B cell (primary cell): ENCODE results near the gene PLEKHS1. TPM values are rescaled to one million over a fixed set of nuclear protein-coding genes. Genes with fewer than 3 reads are reported as not detected.
"Not testable (repeated sequence)": the region's sequence is repeated elsewhere in the genome, so short reads cannot be mapped to it uniquely, and the experiment has no call there.

Experiments
- ATAC-seq: fragments of 200-7000 bp; cut with Tn5 transposase; one replicate; pipeline ENCODE4 v1.10.0; 2021; ENCODE audit warnings: low read depth, mild to moderate bottlenecking, moderate number of reproducible peaks, moderate library complexity
- CTCF ChIA-PET: fragments of 350-600 bp; sonication (Branson Sonifier 250); formaldehyde crosslinking; loops from one replicate; lab custom pipeline; 2021; ENCODE audit warnings: antibody characterized with exemption, inconsistent platforms; lab: Charles Lee
- POLR2A ChIA-PET: fragments of 350-600 bp; sonication (Branson Sonifier 250); formaldehyde crosslinking; loops from one replicate; lab custom pipeline; 2021; ENCODE audit warnings: antibody characterized with exemption; lab: Charles Lee
- DNase-seq: peaks from one replicate; pipeline ENCODE4 v3.0.0; 2013
- H2AFZ ChIP-seq: 2 replicates; pipeline ENCODE4 v1.6.1; 2012; ENCODE audit warnings: mild to moderate bottlenecking, low read depth, low read length; ENCODE audit not compliant: insufficient read depth, poor library complexity, severe bottlenecking
- H3K27ac ChIP-seq, 2 donors: 1 replicate in 1 of 2; 2 replicates in 1 of 2; pipeline ENCODE4 v1.5.1; 2012 to 2013; ENCODE audit warnings: low read length in 2 of 2, mild to moderate bottlenecking in 2 of 2, moderate library complexity in 1 of 2
- H3K27me3 ChIP-seq, 4 experiments: fragments of 200-600 bp in 1 of 4; sonication (generic) in 1 of 4; replicated peaks in 1 of 4; 1 replicate in 2 of 4; 2 replicates in 2 of 4; pipeline versions ENCODE4 v1.6.1 to v1.7.0; 2013 to 2016; ENCODE audit warnings: low read length in 3 of 4, mild to moderate bottlenecking in 2 of 4, mixed read lengths in 1 of 4, moderate library complexity in 1 of 4; ENCODE audit not compliant: insufficient read depth in 4 of 4, control insufficient read depth in 3 of 4; ENCODE audit errors: control extremely low read depth in 1 of 4
- H3K36me3 ChIP-seq, 2 experiments: replicated peaks in 1 of 2; 1 replicate in 1 of 2; 2 replicates in 1 of 2; pipeline versions ENCODE4 v1.6.1 to v1.7.1; 2013; ENCODE audit warnings: low read length in 1 of 2; ENCODE audit not compliant: insufficient read depth in 2 of 2, control insufficient read depth in 1 of 2; ENCODE audit errors: control extremely low read depth in 1 of 2, extremely low read depth in 1 of 2
- H3K4me1 ChIP-seq, 2 donors: fragments of 200-600 bp in 1 of 2; sonication (generic) in 1 of 2; 1 replicate in 1 of 2; 2 replicates in 1 of 2; pipeline versions ENCODE4 v1.5.1 to v1.6.1; 2013 to 2017; ENCODE audit warnings: low read length in 2 of 2; ENCODE audit not compliant: control insufficient read depth in 2 of 2, insufficient read depth in 2 of 2
- H3K4me2 ChIP-seq: replicated peaks from 2 replicates; pipeline ENCODE3; 2012; ENCODE audit warnings: mild to moderate bottlenecking, low read depth, low read length; ENCODE audit not compliant: poor library complexity, severe bottlenecking
- H3K4me3 ChIP-seq, 5 experiments: fragments of 200-600 bp in 1 of 5; sonication (generic) in 1 of 5; 1 replicate in 3 of 5; 2 replicates in 2 of 5; pipeline versions ENCODE4 v1.5.1 to v1.7.0; 2011 to 2016; ENCODE audit warnings: low read length in 4 of 5, mild to moderate bottlenecking in 4 of 5, low read depth in 2 of 5, control low read depth in 1 of 5, moderate library complexity in 1 of 5; ENCODE audit not compliant: insufficient read depth in 1 of 5; ENCODE audit errors: control extremely low read depth in 1 of 5, extremely low read depth in 1 of 5
- H3K79me2 ChIP-seq: fragments of 200-600 bp; sonication (generic); one replicate; pipeline ENCODE4 v1.6.0; 2016; ENCODE audit warnings: low read length; ENCODE audit not compliant: control insufficient read depth, insufficient read depth
- H3K9ac ChIP-seq: fragments of 200-600 bp; sonication (generic); 2 replicates; pipeline ENCODE4 v1.6.1; 2017; ENCODE audit warnings: mild to moderate bottlenecking, low read length, moderate library complexity
- H3K9me3 ChIP-seq, 3 donors: one replicate each; pipeline versions ENCODE4 v1.6.1 to v1.7.1; 2013; ENCODE audit warnings: low read length in 2 of 3; ENCODE audit not compliant: control insufficient read depth in 2 of 3, insufficient read depth in 1 of 3; ENCODE audit errors: control extremely low read depth in 1 of 3
- H4K20me1 ChIP-seq: 2 replicates; pipeline ENCODE4 v1.6.0; 2012; ENCODE audit warnings: mild to moderate bottlenecking, low read length; ENCODE audit not compliant: insufficient read depth, control insufficient read depth, poor library complexity, severe bottlenecking
- H3K27ac Mint-ChIP-seq: one replicate; pipeline ENCODE4 v1.8.0; 2021; ENCODE audit warnings: mixed read lengths
- H3K27me3 Mint-ChIP-seq: one replicate; pipeline ENCODE4 v1.8.0; 2021; ENCODE audit warnings: mixed read lengths
- H3K4me1 Mint-ChIP-seq: one replicate; pipeline ENCODE4 v1.8.0; 2021; ENCODE audit warnings: mixed read lengths
- H3K4me3 Mint-ChIP-seq: one replicate; pipeline ENCODE4 v1.8.0; 2021; ENCODE audit warnings: mixed read lengths
- H3K9me3 Mint-ChIP-seq: one replicate; pipeline ENCODE4 v1.8.0; 2022; ENCODE audit warnings: mixed read lengths; ENCODE audit not compliant: insufficient read depth
- EZH2 ChIP-seq: IDR thresholded peaks from 2 replicates; pipeline ENCODE4 v1.6.1; 2012; ENCODE audit warnings: borderline replicate concordance, low read depth, mild to moderate bottlenecking, moderate library complexity, low read length; ENCODE audit not compliant: insufficient read depth, poor library complexity, severe bottlenecking
- WGBS: methylation state at CpG from one replicate; pipeline ENCODE4 v1.1.5; 2013; ENCODE audit warnings: missing lambda C conversion rate; ENCODE audit not compliant: insufficient coverage; 5-methylcytosine and 5-hydroxymethylcytosine counted together
- intact Hi-C: fragments of 100-400 bp; cut with micrococcal nuclease; formaldehyde crosslinking; loops from one replicate; pipeline ENCODE4 v1.10.0; 2022
- polyA plus RNA-seq: library from polyadenylated mRNA; depleted of rRNA; stranded (reverse); fragments of >200 nt; gene quantifications from 2 replicates; pipeline ENCODE4 v1.2.3, GENCODE V29; 2012
- total RNA-seq, 2 donors: library from RNA; stranded (reverse); fragments of 120-200 nt in 1 of 2; gene quantifications; 1 replicate in 1 of 2; 2 replicates in 1 of 2; pipeline versions ENCODE4 v1.2.3 to v1.2.4, GENCODE V29; 2013 to 2022
- TF ChIP-seq, protein P1 (sequence below): fragments of 200-600 bp; IDR thresholded peaks from one replicate; pipeline ENCODE4 v1.8.0; 2022; ENCODE audit warnings: antibody characterized with exemption, mild to moderate bottlenecking

PLEKHS1 gene
- total and polyA plus RNA-seq, 2 donors (not counting 1 experiment from before 2014, with no cell fraction given): 0.09 TPM; not detected in 1

DNA sequence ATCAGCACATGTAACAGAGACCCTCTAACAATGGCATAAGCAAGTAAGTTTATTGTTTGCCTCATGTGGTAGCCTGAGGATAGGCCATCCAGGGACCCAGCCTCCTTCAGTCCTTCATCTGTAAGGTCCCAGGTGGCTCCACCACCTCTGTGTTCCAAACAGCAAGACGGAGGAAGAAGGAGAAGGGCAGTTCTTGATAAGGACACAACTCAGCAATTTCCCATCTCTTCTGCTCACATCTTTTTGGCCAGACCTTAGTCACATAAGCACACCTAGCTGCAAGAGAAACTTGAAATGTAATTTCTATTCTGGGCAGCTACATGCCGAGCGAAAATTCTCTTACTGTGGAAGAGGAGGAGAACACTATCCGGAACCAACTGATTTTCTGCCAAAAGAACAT is 68.5 kb downstream of the PLEKHS1 start:
- Mint-ChIP-seq H3K4me3 (no peak overlapping the region), H3K4me1 (no peaks in the 10 kb centered on the region), H3K9me3 (no peaks in the 10 kb centered on the region), H3K27me3 (peaks cover 15% of the 10 kb centered on the region), H3K27ac (no peak overlapping the region)
- Histone ChIP-seq H3K9ac (no peak overlapping the region), H3K79me2 (no peaks in the 10 kb centered on the region), H3K27me3 (no peaks in the 10 kb centered on the region), H3K27ac (no peak overlapping the region), H3K4me3 (no peak overlapping the region), H4K20me1 (no peaks in the 10 kb centered on the region), H3K9me3 (no peaks in the 10 kb centered on the region), H3K4me2 (no peak overlapping the region), H3K4me1 (no peaks in the 10 kb centered on the region), H2AFZ (no peak overlapping the region), H3K36me3 (no peaks in the 10 kb centered on the region)
- POLR2A ChIA-PET: no interaction called here
- no peak for DNase-seq
- TF ChIP-seq EZH2: no peak
- TF ChIP-seq, protein P1, sequence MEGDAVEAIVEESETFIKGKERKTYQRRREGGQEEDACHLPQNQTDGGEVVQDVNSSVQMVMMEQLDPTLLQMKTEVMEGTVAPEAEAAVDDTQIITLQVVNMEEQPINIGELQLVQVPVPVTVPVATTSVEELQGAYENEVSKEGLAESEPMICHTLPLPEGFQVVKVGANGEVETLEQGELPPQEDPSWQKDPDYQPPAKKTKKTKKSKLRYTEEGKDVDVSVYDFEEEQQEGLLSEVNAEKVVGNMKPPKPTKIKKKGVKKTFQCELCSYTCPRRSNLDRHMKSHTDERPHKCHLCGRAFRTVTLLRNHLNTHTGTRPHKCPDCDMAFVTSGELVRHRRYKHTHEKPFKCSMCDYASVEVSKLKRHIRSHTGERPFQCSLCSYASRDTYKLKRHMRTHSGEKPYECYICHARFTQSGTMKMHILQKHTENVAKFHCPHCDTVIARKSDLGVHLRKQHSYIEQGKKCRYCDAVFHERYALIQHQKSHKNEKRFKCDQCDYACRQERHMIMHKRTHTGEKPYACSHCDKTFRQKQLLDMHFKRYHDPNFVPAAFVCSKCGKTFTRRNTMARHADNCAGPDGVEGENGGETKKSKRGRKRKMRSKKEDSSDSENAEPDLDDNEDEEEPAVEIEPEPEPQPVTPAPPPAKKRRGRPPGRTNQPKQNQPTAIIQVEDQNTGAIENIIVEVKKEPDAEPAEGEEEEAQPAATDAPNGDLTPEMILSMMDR: no peak
- intact Hi-C loops: no loop called here
- WGBS: 100% methylated on average over 1 of the region's 4 CpGs
- no peak for ATAC-seq
- CTCF ChIA-PET: interaction anchor here (1.1 kb wide), 1 partner anchor 22 kb away, joined by 3 read pairs; no protein-coding TSS in a partner anchor

- Histone ChIP-seq H3K4me1 (no peaks in the 10 kb centered on the region), H2AFZ (no peak overlapping the region), H3K4me3 (no peak overlapping the region), H3K4me2 (no peak overlapping the region), H3K27ac (no peak overlapping the region), H3K36me3 (no peaks in the 10 kb centered on the region), H3K9ac (no peak overlapping the region), H3K79me2 (no peaks in the 10 kb centered on the region), H3K27me3 (no peaks in the 10 kb centered on the region), H3K9me3 (peaks cover 0 to 4% (median 0%) of the 10 kb centered on the region in 3 donors), H4K20me1 (no peaks in the 10 kb centered on the region)
- WGBS: 97% methylated on average over 7 of the region's 8 CpGs
- no peak overlapping the region for H3K27ac Mint-ChIP-seq
- H3K9me3 Mint-ChIP-seq: no peaks in the 10 kb centered on the region
- DNase-seq: no peak
- ChIA-PET CTCF (interaction anchor here (1.1 kb wide), 1 partner anchor 22 kb away, joined by 3 read pairs; no protein-coding TSS in a partner anchor), POLR2A (no interaction called here)
- TF ChIP-seq, protein P1: no peak
- TF ChIP-seq EZH2: no peak
- no peak for ATAC-seq
- intact Hi-C loops: no loop called here
- H3K4me3 Mint-ChIP-seq: no peak overlapping the region
- H3K4me1 Mint-ChIP-seq: no peaks in the 10 kb centered on the region
- H3K27me3 Mint-ChIP-seq: peaks cover 15% of the 10 kb centered on the region
Observed at GRCh38 chr10:113820507-113820906, 69.0 kb downstream of the PLEKHS1 start.

DNA sequence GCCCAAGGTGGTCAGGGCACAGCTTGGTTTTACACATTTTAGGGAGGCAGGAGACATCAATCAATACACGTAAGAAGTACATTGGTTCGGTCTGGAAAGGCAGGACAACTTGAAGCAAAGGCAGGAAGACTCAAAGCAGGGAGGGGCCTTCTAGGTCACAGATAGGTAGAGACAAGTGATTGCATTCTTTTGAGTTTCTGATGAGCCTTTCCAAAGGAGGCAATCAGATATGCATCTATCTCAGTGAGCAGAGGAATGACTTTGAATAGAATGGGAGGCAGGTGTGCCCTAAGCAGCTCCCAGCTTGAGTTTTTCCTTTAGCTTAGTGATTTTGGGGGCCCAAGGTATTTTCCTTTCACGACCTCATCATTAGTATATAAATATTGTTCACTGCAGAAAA is 69.8 kb downstream of the PLEKHS1 start:
- peaks cover 15% of the 10 kb centered on the region for H3K27me3 Mint-ChIP-seq
- H3K9ac ChIP-seq, H3K27me3 ChIP-seq, ATAC-seq, H3K79me2 ChIP-seq, H3K27ac Mint-ChIP-seq, H3K27ac ChIP-seq, DNase-seq, intact Hi-C loops, H3K4me2 ChIP-seq, H3K4me3 ChIP-seq, POLR2A ChIA-PET, H3K9me3 Mint-ChIP-seq, H3K4me1 Mint-ChIP-seq, H3K9me3 ChIP-seq, H3K4me3 Mint-ChIP-seq, H3K4me1 ChIP-seq, H4K20me1 ChIP-seq, H3K36me3 ChIP-seq, H2AFZ ChIP-seq: not testable (repeated sequence)
- CTCF ChIA-PET: interaction anchor here (0.7 kb wide), 1 partner anchor 174 kb away, joined by 3 read pairs; no protein-coding TSS in a partner anchor
- WGBS: 69% methylated on average over 2 of the region's 3 CpGs
